ENCODE data around the gene HOXB8.

The HOXB8 gene

DNA sequence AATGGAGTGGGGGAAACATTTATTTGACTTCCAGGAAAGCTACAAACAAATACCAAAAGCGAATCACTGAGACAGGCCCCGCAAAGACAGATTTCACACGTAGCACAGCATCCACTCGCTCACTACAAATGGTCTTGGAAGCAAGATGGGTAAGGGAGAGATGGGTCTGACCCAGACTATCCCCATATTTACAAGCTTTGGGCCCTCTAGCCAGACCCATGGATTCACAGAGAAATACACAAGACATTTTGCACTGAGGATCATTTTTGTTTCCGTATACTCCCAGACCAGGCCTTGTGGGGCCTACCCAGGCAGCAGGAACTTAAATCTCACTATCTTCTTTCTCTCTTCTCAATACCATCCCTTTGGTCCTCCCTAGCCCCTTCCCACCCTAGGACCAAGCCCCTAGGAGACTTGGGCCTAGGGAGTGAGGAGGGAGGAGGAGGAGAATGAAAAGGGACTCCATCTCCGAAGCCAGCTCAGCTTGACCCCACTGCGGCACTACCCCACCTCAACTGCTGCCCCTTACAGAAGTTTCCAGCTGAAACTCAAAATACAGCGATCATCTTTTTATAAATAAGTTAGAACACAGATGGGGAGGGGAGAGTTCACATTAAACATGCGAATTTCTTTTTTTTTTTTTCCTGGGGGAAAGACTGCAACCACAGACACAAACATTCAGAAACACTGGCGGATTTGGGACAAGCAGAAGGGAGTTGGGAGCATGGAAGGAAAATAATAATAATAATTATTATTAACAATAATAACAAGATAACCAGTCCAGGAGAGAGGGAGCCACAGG is 23.6 kb downstream of the HOXB8 start:
- no peak for DNase-seq (ENCODE audit: insufficient read length, low spot score)
- FAIRE-seq = no peak
- TF ChIP-seq POLR2AphosphoS5 (IDR thresholded peaks at IDR 0.05; ENCODE audit: low read depth, low read length) (no peak), SPI1 (IDR thresholded peaks at IDR 0.05; ENCODE audit: low read depth, low read length) (no peak), POU2F2 (IDR thresholded peaks at IDR 0.05; ENCODE audit: low read depth, low read length) (no peak), TAF1 (IDR thresholded peaks at IDR 0.05; ENCODE audit: low read depth, low read length) (no peak), POLR2A (IDR thresholded peaks at IDR 0.05; ENCODE audit: low read depth, low read length) (no peak), PAX5 (IDR thresholded peaks at IDR 0.05; ENCODE audit: insufficient read depth, low read length, severe bottlenecking) (no peak)

GRCh38 chr17:48590607-48591161 is 24.4 kb downstream of the HOXB8 start:
- DNase-seq (ENCODE audit: insufficient read length, low spot score) (no peak), FAIRE-seq (no peak)
- TF ChIP-seq SPI1 (IDR thresholded peaks at IDR 0.05; ENCODE audit: low read depth, low read length) (no peak), POLR2A (IDR thresholded peaks at IDR 0.05; ENCODE audit: low read depth, low read length) (no peak), PAX5 (IDR thresholded peaks at IDR 0.05; ENCODE audit: insufficient read depth, low read length, severe bottlenecking) (no peak), POLR2AphosphoS5 (IDR thresholded peaks at IDR 0.05; ENCODE audit: low read depth, low read length) (no peak), POU2F2 (IDR thresholded peaks at IDR 0.05; ENCODE audit: low read depth, low read length) (no peak), TAF1 (IDR thresholded peaks at IDR 0.05; ENCODE audit: low read depth, low read length) (no peak)

DNA sequence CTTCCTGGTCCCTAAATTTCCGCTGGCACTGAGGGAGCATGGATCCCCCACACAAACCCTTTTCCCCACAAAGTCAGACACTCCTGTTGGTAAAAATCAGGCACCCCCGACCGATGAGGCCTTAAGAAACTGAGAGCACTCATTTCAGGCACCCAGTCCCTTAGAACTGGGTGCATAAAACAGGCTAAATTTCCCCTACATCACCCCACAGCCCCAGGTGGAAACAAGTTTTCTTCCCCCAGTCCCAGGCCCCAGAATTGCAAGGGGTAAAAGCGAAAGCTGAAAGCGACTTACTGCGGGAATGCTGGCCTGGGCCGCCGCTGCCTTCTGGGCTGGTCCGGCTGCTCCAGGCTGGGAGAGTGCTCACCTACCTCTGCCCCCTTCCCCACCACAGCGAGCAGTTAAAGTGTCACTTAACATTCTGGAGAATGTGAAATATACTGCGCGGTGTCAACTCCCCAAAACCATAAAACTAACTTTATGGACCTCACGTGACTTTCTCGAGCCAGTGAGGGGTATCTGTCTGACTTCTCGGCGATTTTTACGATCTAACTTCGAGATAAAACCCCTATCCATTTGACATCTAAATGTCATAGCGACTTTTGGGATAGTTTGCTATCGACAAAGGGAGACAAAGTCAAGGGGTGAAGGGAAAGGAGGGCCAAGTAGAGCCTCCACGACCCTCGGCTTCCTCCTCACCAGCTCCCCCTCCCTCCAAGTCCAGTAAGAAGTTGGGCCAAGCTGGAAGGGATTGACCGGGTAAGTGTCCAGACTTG is 25.1 kb downstream of the HOXB8 start, which contains the start of gene HOXB3:
TSS of gene HOXB3 (minus strand) at position 411 of the 776 bp plus-strand sequence. CDS start 37,767 bp downstream, outside the sequence.
- TF ChIP-seq POU2F2 (IDR thresholded peaks at IDR 0.05; ENCODE audit: low read depth, low read length) (no peak), SPI1 (IDR thresholded peaks at IDR 0.05; ENCODE audit: low read depth, low read length) (no peak), POLR2A (IDR thresholded peaks at IDR 0.05; ENCODE audit: low read depth, low read length) (no peak), POLR2AphosphoS5 (IDR thresholded peaks at IDR 0.05; ENCODE audit: low read depth, low read length) (no peak), TAF1 (IDR thresholded peaks at IDR 0.05; ENCODE audit: low read depth, low read length) (no peak), PAX5 (IDR thresholded peaks at IDR 0.05; ENCODE audit: insufficient read depth, low read length, severe bottlenecking) (no peak)
- DNase-seq (ENCODE audit: insufficient read length, low spot score) (no peak), FAIRE-seq (peak; percentile 9)

- DNase-seq (ENCODE audit: insufficient read length, low spot score) (no peak), FAIRE-seq (peak; percentile 45)
- TF ChIP-seq POLR2AphosphoS5 (IDR thresholded peaks at IDR 0.05; ENCODE audit: low read depth, low read length) (no peak), PAX5 (IDR thresholded peaks at IDR 0.05; ENCODE audit: insufficient read depth, low read length, severe bottlenecking) (no peak), SPI1 (IDR thresholded peaks at IDR 0.05; ENCODE audit: low read depth, low read length) (no peak), POU2F2 (IDR thresholded peaks at IDR 0.05; ENCODE audit: low read depth, low read length) (no peak), TAF1 (IDR thresholded peaks at IDR 0.05; ENCODE audit: low read depth, low read length) (no peak), POLR2A (IDR thresholded peaks at IDR 0.05; ENCODE audit: low read depth, low read length) (no peak)
Measured at GRCh38 chr17:48589060-48589830, 25.8 kb downstream of the HOXB8 start.

DNA sequence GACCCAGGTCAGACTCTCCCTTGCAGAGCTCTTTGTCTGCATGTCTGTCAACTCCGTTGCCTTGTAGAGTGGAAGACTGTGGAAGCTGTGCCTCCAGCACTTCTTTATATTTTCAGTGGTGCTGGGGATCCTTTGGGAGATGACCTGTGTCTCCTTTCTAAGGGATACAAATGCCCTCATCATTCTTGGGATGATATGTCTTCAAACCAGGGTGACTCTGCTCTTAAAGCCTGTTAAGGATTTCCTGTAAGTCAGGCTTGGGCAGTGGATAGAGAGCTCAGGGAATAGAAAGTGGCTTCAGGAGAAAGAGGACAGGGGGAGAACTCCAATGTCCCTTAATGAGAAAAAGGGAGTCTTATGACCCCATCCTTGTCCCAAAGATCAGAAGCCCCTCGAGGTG is 26.6 kb downstream of the HOXB8 start:
- DNase-seq (ENCODE audit: insufficient read length, low spot score) (no peak), FAIRE-seq (no peak)
- TF ChIP-seq POLR2AphosphoS5 (IDR thresholded peaks at IDR 0.05; ENCODE audit: low read depth, low read length) = no peak
- no peak for TF ChIP-seq POLR2A (IDR thresholded peaks at IDR 0.05; ENCODE audit: low read depth, low read length)
- no peak for TF ChIP-seq PAX5 (IDR thresholded peaks at IDR 0.05; ENCODE audit: insufficient read depth, low read length, severe bottlenecking)
- no peak for TF ChIP-seq POU2F2 (IDR thresholded peaks at IDR 0.05; ENCODE audit: low read depth, low read length)
- TF ChIP-seq TAF1 (IDR thresholded peaks at IDR 0.05; ENCODE audit: low read depth, low read length) = no peak
- TF ChIP-seq SPI1 (IDR thresholded peaks at IDR 0.05; ENCODE audit: low read depth, low read length) = no peak

- DNase-seq (ENCODE audit: insufficient read length, low spot score) (no peak), FAIRE-seq (no peak)
- no peak for TF ChIP-seq SPI1 (IDR thresholded peaks at IDR 0.05; ENCODE audit: low read depth, low read length)
- TF ChIP-seq POLR2AphosphoS5 (IDR thresholded peaks at IDR 0.05; ENCODE audit: low read depth, low read length) = no peak
- TF ChIP-seq TAF1 (IDR thresholded peaks at IDR 0.05; ENCODE audit: low read depth, low read length) = no peak
- no peak for TF ChIP-seq PAX5 (IDR thresholded peaks at IDR 0.05; ENCODE audit: insufficient read depth, low read length, severe bottlenecking)
- TF ChIP-seq POU2F2 (IDR thresholded peaks at IDR 0.05; ENCODE audit: low read depth, low read length) = no peak
Measured at GRCh38 chr17:48588074-48588415, 27.0 kb downstream of the HOXB8 start.

DNA sequence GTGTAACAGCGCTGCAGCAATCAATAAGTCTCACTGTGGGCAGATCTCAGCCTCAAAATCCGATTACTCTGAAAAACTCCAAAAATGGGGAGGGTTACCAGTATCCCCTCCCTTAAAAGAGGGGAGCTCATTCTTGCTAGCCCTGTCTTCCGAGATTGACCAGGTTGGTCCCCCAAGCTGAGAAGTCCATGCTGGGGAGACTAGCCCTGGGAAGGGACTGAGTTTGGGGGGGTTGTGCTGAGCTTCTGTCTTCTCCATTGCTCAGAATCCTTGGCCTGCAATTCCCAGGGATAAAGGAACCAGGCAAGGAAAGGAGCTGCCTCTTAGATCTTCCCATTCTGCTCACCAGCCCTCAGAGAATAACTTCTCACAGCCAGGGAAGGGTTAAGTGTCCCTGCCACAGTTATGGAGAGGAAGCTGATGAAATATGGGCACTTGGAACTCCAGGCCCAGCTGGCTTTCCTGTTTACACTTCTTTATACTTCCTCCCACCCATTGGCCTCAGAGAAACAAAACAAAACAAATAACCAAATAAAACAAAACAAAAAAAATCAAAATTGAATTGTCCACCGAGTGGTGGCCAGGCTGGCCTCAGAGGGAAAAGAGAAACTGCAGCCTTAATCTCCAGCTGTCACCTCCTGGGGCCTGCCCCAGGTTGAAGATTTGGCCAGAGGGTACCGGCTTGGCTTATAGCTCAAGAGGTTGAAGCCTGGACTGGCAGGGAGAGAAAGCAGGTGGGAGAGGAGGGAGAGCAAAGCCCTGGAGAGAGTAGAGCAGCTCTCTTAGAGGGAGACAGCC is 27.6 kb downstream of the HOXB8 start:
- no peak for TF ChIP-seq POU2F2 (IDR thresholded peaks at IDR 0.05; ENCODE audit: low read depth, low read length)
- no peak for TF ChIP-seq SPI1 (IDR thresholded peaks at IDR 0.05; ENCODE audit: low read depth, low read length)
- FAIRE-seq (no peak), DNase-seq (ENCODE audit: insufficient read length, low spot score) (no peak)
